GM18870 (cell line): ENCODE data around the gene KCNK17.

Experiments
- ATAC-seq: cut with Tn5 transposase; IDR thresholded peaks from one replicate; pipeline ENCODE4 v1.9.1; 2021; ENCODE audit warnings: moderate library complexity; ENCODE audit not compliant: unreplicated experiment

Gene KCNK17

GRCh38 chr6:39314273-39314795, at the start of gene KCNK17:
TSS of gene KCNK17 (minus strand) at chr6:39314419. CDS start at chr6:39314320, 99 bp downstream.
- ATAC-seq, result no peak

GRCh38 chr6:39363280-39363679, 49.1 kb upstream of the KCNK17 start:
- no peak for ATAC-seq

- ATAC-seq, result no peak
Observed at GRCh38 chr6:39362487-39362865, 48.3 kb upstream of the KCNK17 start.

GRCh38 chr6:39361657-39362486, 47.7 kb upstream of the KCNK17 start:
- ATAC-seq, result no peak

GRCh38 chr6:39360378-39360777, 46.2 kb upstream of the KCNK17 start:
- no peak for ATAC-seq

- ATAC-seq, result no peak
Observed at GRCh38 chr6:39357998-39358686, 43.9 kb upstream of the KCNK17 start.

GRCh38 chr6:39353698-39354315, 39.6 kb upstream of the KCNK17 start:
- ATAC-seq, result no peak

GRCh38 chr6:39350723-39351505, 36.7 kb upstream of the KCNK17 start:
- ATAC-seq, result no peak

- no peak for ATAC-seq
Observed at GRCh38 chr6:39348740-39349139, 34.5 kb upstream of the KCNK17 start.

- ATAC-seq, result no peak
Observed at GRCh38 chr6:39347906-39348585, 33.8 kb upstream of the KCNK17 start.

- ATAC-seq, result no peak
Observed at GRCh38 chr6:39347206-39347605, 33.0 kb upstream of the KCNK17 start.

GRCh38 chr6:39344821-39345280, 30.6 kb upstream of the KCNK17 start:
- ATAC-seq, result no peak

GRCh38 chr6:39343396-39343870, 29.2 kb upstream of the KCNK17 start:
- ATAC-seq, result no peak

- ATAC-seq, result no peak
Observed at GRCh38 chr6:39342692-39343395, 28.6 kb upstream of the KCNK17 start.

- ATAC-seq, result no peak
Observed at GRCh38 chr6:39341937-39342336, 27.7 kb upstream of the KCNK17 start.

- ATAC-seq, result no peak
Observed at GRCh38 chr6:39341352-39341751, 27.1 kb upstream of the KCNK17 start.

GRCh38 chr6:39339868-39340550, 25.8 kb upstream of the KCNK17 start:
- ATAC-seq, result no peak

- ATAC-seq, result no peak
Observed at GRCh38 chr6:39339096-39339867, 25.1 kb upstream of the KCNK17 start.
